ENCODE results near the gene FANCE.
"Not testable (repeated sequence)": the region's sequence is repeated elsewhere in the genome, so short reads cannot be mapped to it uniquely, and the experiment has no call there.

Gene FANCE

DNA sequence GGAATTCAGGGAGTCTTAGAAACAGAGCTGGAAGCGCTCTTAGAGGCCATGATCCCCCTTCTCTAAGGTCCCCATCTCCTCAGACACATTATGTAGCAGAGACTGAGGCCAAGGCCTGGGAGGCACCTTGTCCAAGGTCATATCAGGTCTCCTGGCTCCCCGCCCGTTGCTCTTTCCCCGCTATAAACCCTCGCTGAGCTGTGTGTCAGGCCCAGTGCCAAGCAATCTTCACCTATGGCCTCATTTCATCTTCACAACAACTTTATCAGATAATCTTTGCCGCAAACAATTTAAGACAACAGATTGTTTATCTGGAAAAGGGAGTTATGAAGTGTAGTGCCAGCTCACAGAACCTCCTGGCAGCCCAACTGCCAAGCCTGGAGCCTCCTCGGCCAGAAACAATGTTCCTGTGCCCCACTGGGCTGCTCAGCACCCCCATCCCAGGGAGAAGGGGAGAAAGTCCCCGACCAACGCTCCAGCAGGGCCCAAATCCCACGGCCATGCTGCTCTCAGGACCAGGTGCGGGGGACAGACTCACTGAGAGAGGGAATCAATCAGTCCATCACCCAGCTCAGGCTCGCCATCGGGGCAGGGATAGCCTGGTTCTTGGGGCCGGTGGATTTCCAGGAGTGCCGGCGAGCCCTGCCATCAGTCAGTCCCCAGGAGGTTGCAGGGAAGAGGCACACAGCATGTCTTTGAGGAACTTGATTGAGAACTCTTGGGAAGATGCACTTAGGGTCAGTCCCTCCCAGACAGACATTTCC lies 16.9 kb upstream of the FANCE start:
- no peak for DNase-seq

DNA sequence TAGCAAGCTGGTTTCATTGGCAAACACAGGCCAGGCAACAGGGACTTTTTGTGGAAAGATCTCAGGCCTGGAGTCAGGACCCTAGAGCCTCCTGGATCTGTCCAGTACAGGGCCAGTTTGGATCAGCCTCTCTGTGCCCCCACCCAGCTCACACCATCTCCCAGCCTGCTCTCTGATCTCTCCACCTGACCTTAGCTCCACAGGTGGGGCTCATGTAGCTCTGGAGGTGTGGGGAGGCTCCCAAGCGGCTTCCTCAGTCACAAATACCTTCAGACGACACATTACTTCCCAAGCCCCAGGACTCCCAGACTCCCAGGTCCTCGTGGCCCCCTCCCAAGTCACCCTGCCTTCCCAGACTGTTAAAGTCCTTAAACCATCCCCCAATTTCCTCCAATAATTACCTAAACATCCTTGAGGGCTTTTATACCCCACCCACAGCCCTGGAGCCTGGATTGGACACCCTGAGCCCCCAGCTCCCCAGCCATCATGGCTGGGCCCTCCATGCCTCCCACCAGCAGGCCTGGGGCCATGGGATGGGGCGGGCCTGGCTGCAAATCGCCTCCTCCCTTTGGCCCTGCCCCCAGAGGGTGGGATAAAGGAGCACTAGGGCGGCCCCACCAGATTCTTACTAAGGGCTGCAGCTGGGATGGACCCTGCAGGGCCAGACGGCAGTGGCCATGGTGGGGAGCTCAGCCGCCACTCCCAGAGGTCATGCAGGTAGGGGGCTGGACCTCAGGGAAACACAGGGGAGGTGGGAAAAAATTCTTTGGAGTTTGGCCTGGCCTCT lies 15.9 kb upstream of the FANCE start:
- no peak for DNase-seq

DNA sequence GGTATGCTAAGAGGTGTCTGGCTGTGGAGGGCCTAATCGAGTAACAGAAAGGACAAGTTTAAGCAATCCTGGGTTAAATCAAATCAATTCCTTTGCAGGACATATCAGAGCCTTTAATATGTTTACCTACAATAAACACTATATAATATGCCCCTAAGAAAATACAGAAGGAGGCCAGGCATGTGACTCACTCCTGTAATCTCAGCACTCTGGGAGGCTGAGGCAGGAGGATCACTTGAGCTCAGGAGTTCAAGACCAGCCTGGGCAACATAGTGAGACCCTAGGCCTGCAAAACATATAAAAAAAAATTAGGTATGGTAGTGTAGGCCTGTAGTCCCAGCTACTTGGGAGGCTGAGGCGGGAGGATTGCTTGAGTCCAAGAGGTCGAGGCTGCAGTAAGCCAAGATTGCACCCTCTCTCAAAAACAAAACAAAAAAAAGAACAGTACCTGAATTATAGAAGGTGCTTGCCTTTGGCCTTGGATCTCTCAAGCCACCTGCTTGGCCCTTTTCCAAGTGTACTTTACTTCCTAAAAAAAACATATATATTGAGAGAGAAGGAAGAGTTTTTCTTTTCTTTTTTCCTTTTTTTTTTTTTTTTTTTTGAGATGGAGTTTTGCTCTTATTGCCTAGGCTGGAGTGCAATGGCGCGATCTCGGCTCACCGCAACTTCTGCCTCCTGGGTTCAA lies 13.6 kb upstream of the FANCE start:
- DNase-seq, result not testable (repeated sequence)

DNA sequence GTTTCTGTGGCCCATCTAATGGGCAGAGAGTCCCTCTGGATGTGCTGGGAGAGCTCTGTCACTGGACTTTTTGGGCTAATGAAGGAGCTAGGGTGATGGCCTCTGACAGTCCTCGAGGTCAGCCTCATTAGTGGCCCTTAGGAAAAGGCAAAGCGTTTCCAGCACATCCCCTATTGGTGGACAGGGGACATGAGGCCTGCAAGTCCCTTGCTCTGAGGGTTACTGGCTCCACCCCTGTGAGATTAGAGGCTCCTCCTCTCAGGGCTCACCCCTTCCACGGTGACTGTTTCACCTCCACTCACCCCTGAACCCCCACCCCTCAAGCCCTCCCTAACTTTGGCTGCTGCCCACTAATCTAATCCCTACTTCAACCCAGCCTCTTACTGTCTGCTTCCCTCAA lies 12.8 kb upstream of the FANCE start:
- no peak for DNase-seq

DNA sequence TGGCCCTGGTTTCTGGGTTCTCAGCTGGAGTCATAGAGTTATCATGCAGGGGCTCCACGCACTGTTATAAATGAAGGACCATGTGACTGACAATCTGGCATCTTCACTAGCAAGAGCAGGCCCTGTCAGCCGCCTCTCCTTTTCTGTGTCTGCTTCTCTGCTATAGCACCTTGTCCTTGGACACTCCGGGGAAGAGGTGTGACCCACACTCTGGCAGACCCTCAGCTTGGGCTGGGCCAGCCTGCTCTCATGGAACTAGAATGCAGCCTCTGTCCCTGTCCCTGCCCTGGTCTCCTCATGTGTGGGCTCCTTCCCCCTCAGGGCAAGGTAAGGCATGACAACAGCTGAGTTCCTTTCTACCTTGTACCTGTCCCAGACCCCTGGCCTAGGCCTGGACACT lies 10.9 kb upstream of the FANCE start:
- no peak for DNase-seq

DNA sequence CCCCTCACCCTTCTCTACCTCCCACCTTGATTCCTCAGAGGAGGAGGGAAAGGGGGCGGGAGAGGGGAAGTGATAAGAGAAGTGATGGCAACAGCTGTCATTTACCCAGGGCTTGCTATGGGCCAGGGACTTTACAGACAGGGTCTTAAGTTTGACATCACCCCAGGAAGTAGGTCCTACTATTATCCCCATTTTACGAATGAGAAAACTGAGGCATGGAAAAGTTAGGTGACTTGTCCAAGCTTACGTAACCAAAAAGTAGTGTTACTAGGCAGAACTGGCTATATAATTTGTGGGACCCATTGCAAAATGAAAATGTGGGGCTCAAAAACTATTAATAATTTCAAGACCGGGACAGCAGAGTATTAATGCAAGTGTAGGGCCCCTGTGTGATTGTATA lies 10.5 kb upstream of the FANCE start:
- DNase-seq, result no peak

DNA sequence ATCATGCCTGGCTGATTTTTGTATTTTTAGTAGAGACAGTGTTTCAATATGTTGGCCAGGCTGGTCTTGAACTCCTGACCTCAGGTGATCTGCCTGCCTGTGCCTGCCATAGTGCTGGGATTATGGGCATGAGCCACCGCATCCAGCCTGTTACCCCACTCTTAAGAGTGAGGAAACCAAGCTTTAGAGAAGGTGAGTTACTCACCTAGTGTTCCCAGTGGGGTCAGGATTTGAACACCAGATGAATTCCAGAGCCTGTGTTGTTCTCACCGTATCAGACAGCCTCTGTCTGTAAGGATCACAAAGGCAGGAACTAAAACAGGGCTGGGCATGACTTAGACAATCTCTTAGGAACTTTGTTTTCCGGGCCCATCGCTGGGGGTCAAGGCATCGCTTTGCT lies 9.4 kb upstream of the FANCE start:
- DNase-seq, result no peak

DNA sequence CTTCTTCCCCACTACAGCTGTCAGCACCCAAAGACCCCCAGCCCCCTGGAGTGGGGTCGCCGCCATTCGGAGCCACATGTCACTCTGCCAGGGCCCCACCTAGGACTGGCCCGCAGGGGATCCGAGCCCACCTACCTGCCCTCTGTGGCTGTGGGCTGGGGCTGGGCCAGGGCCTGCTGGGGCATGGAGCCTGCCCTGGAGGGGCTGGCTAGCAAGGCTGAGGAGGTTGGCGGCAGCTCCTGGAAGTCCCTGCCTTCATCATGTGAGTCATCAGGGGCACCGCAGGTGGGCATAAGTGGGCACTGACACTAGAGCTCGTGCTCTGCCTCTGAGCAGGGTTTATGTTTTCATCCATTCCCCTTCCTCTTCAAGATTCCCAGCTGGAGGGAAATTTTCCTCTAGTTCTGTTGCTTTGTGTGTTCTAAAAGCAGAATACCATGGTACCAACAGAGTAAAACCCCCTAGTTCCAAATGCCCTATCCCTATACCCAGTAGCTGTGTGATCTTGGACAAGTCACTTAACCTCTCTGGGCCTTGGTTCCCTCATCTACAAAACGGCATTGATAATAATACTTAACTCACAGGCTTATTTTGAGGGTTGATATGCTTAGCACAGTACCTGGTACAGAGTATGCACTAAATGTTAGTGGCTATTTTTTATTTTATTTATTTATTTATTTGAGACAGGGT lies 8.7 kb upstream of the FANCE start:
- no peak for DNase-seq

DNA sequence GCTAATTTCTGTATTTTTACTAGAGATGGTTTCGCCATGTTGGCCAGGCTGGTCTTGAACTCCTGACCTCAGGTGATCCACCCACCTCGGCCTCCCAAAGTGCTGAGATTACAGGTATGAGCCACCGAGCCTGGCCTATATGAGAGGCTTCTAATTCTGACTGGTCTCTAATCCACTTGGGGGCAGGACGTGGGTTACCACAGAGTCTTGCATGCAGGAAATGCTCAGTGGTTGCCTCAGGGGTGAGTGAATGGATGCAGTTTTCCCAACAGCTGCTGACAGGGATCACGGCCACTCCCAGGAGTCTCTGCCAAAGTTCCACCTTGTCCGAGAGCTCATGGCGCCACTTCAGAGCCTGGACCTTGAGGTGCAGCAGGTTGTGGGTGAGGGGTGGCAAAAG lies 6.4 kb upstream of the FANCE start:
- DNase-seq, result no peak

DNA sequence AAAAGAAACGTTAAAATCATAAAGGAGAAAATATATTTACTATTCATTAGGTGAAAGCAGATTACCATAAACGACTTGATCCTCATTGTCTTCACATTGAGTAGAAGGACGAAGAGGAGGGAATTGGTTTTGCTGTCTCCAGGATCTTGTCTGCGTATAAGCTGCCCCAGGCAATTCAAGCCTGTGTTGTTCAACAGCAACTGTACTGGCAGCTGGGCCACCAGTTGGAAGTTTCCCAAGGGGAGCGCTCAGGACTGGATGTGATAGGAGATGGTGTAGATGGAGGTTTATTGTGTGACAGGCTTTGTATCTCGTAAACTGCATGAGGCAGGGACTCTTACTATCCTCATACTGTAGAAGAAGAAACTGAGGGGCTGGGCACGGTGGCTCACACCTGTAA lies 3.9 kb upstream of the FANCE start:
- DNase-seq, result no peak

DNA sequence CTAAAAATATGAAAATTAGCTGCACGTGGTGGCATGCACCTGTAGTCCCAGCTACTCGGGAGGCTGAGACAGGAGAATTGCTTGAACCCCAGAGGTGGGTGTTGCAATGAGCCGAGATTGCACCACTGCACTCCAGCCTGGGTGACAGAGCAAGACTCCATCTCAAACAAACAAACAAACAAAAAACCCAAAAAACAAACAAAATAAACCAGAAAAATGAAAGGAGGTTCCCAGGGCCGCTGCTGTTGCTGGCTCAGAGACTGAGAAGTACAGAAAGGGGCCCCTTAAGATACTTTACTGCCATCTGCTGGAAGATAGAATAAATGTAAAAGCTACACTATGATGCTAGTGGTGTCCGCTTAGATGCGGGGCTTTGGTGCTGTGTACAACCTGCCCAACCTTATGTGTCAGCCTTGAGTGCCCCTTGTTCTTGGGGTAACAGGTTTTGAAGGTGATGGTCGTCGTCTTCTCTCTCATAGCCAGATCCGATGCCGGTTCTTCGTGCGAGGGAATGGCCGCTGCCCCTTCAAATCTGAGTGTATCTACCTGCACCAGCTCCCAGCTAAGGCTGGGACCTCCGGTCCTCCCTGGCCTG lies 2.8 kb upstream of the FANCE start:
- DNase-seq, result peak; percentile 91

DNA sequence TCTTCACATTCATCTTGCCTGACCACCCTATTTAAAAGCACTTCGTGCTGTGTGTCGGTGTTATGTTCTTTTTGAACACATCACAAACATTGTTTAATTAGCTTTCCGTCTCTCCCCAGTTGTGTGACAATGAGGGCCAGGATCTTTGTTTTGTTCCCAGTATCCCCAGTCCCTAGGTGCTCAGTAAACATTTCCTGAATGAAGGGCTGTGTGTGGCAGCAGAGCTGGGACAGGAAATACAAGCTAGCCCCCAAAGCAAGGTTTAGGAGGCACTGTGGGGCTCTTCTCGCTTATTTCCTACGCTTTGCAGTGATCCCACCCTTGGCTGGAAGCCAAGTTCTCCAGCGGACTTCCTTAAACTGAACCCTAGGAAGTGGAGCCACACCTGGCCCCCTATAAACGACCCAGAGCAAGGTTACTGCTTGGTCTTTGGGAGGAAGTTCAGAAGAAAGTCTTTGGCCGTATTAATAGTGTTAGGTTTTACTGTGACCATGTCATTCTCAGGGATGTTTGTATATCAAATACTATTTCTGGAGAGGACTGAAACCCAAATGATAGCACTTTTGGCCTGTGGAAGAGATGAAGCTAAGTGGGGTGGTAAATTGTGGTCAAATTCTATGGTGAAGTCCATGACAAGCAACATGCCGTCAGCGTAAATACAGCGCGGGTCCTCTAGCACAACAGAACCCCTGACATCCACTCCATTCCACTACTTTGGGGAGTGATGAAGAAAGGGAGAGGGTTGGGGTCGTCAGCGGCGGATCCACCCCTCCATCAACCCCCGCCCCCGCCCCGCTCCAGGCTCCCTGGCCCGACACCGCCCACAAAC lies 570 bp upstream of the FANCE start:
- no peak for DNase-seq

DNA sequence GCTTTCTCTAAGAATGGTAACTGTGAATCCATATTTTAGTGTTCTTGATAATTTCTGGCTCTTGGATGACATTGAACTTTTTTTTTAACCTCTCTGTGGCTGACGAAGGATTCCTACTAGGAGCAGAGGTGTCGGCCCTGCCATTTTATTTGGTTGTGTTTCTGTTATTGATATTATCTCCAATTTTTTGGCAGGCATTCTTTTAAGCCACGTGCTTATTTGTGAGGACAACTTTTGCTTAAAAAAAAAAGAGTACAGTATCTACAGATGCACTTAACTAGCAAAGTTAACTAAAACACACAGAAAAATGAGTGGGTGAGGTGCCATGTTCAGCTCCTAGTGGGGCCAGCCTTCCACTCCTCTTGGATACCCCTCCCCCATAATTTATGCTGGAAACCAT lies 1.1 kb downstream of the FANCE start:
- DNase-seq, result no peak

DNA sequence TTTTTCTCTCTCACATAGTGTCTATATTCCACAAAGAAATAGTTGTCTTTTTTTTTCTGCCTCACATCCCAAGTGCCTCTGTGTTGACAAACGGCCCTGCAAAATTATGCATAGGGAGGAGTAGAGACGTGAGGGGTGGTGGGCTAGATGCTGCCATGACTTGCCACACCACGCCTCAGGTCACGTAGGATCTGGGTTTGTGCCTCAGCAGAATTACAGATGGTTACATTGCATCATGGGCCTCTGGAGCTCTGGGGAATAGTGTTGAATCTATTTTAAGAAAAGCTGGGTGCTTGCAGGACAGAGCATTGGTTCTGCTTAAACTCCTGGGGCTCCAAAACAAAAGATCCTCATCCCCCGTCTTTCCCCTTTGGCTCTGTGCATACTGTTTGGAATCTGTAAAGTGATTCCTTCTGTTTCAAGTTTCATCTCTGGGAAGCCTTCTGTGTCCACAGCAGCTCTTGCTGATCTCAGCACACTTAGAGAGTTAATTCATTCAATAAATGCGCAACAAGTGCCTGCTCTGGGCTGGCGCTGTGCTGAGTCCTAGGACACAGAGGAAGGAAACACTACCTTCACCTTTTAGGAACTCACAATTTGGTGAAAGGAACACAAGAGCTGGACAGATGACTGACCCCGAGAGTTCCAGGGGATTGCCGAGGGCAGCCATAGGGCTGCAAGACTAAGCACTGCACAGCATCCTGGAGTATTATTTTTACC lies 2.4 kb downstream of the FANCE start:
- DNase-seq, result no peak

DNA sequence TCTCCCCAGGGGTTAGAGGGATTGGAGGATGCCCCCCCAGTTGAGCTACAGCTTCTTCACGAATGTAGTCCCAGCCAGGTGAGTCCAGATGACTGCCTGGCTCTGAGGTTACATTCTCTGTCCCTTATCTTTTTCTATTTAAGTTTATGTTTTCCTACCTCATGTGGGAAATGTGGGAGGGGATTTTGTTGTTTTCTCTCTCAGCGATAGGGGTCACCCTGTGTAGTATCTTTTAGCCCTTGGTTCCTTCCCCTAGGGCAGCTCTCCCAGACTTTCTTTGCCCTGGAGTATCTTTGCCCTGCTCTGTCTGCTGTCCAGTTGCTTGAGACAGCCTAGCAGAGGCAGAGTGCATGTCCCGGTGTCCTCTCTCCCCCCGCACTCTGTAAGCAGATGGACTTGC lies 5.8 kb downstream of the FANCE start:
- DNase-seq, result no peak

DNA sequence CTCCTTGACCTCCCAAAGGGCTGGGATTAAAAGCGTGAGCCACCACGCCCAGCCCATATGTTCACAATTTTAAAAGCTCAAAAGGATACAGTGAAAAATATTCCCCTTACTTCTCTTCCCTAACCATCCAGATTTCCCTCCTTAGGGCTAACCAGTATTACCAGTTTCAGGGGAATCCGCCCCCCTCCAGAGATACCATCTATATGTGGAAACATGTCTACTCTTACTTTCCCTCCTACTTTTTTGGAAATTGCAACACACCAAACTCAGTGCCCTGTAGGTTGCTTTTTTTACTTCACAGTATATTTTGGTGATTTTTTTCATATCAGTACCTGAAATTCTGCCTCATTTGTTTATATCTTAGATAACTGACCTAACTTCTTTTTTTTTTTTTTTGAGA lies 9.1 kb downstream of the FANCE start:
- no peak for DNase-seq

DNA sequence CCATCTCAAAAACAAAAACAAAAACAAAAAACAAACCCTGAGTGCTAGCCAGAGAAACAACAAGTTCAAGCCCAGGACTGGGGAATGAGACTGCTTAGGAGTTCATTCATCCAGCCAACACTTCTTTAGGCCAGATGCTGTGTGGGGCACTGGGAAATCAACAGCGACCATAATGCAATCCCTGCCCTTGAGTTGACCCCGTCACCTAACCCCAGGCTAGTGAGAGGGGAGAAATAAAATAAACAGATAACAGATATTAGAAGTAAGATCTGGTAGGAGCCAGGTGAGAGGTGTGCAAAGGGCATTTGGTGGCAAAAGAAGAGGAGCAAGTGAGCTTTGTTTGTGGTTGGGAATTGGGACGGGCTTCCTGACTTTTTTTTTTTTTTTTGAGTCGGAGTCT lies 11.2 kb downstream of the FANCE start:
- no peak for DNase-seq

DNA sequence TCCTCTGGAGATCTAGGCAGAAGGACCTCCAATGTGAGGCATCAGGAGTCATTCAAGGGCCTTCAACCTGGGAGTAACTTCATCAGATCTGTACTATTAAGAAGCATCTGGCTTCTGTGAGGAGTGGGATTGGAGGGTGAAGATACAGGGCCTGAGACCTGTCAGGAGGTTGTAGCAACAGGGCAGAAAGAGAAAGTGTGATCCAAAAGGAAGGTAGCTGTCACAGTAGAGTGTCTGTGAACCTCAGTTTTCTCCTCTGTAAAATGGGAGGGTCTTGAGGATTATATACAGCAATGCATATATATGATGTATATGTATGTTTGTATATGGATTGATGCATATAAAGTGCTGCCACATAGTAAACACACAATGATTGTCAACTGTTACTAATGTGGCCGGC lies 13.5 kb downstream of the FANCE start:
- no peak for DNase-seq

DNA sequence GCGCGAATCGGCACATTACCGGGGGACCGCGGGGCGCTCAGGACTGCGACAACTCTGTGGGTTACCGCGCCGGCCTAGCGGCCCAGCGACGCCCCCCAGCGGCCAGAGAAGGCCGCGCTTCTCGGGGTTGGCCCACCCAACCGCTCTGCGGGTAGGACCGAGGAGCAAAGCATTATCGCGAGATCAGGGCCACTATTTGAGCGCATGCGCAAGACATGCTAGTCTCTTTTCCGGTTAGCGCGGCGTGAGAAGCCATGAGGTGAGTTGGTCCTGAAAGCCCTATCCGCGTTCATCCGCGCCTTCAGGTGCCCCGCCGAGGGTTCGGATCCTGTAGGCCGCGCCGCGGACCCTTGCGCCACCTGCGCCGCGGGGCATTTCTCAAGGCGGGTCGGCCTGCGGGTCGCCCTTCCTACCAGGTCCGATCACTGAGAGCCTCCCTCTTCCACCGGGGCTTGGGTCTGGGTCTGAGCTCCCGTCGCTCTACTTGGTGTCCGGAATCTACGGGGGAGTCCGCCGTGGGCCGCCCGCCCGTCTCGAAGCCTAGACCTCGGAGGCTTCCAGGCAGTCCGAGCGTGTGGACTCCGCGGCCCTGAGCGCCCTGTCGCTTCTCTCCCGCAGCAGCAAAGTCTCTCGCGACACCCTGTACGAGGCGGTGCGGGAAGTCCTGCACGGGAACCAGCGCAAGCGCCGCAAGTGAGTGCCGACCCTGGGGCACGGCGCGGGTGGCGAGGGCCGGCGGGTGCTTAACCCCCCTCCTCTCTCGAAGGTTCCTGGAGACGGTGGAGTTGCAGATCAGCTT lies 16.2 kb downstream of the FANCE start, which contains the start of gene RPL10A:
Gene RPL10A (plus strand): TSS at position 221 of the 799 bp plus-strand sequence. CDS start 34 bp downstream, at position 255.
- peak; percentile 93 for DNase-seq
